ENCODE results near the gene KLHL8. TPM values are rescaled to one million over a fixed set of nuclear protein-coding genes. Genes with fewer than 3 reads are reported as not detected.

Gene KLHL8
- total RNA-seq: 10 to 100 TPM in 1 of 2 donors, 1 to 10 TPM in 1; 7.4 to 14.4 TPM
- polyA plus RNA-seq: 1 to 10 TPM; 2.9 TPM

GRCh38 chr4:87220094-87220822 lies at the start of gene KLHL8:
Gene KLHL8, minus strand, starts transcription at chr4:87220618. Its CDS starts 25,079 bp downstream, at chr4:87195539.
- H3K27me3 ChIP-seq (ENCODE audit: control insufficient read depth in 4 of 4, insufficient read depth in 4 of 4, low read length in 3 of 4): no peaks in the 10 kb centered on the region
- peak within 1 kb of the TSS; percentile 88 to 98 for H3K9ac ChIP-seq (ENCODE audit: low read depth in 1 of 2, low read length in 2 of 2)
- peak within 1 kb of the TSS; percentile 88 to 97 (median 91) for H3K4me3 ChIP-seq (ENCODE audit: low read depth in 1 of 3, low read length in 3 of 3)
- no peaks in the 10 kb centered on the region for H3K9me3 ChIP-seq (ENCODE audit: control insufficient read depth in 4 of 4, low read length in 3 of 4)
- under 1% methylated on average over 70 of the region's 70 CpGs for WGBS
- DNase-seq (ENCODE audit: low spot score): peak; percentile 91
- TF ChIP-seq JUND (IDR thresholded peaks at IDR 0.05): no peak
- TF ChIP-seq MAX (IDR thresholded peaks at IDR 0.05): no peak
- TF ChIP-seq YY1 (IDR thresholded peaks at IDR 0.05): peak; percentile 47
- TF ChIP-seq EGR1 (IDR thresholded peaks at IDR 0.05; ENCODE audit: low read depth in 2 of 2): peak; percentile 67 to 85
- no peak for TF ChIP-seq TAF1 (conservative IDR thresholded peaks at IDR 0.05)
- no peak for TF ChIP-seq HNF4G (IDR thresholded peaks at IDR 0.05)
- TF ChIP-seq CTCF (IDR thresholded peaks at IDR 0.05; ENCODE audit: low read depth, low read length, missing input control): no peak
- peak within 1 kb of the TSS; percentile 90 to 100 for H3K27ac ChIP-seq (ENCODE audit: low read depth in 1 of 2, low read length in 2 of 2)
- no peaks in the 10 kb centered on the region for H3K36me3 ChIP-seq (ENCODE audit: control insufficient read depth in 4 of 4, insufficient read depth in 3 of 4, low read depth in 1 of 4, low read length in 3 of 4)
- H3K4me1 ChIP-seq (ENCODE audit: control insufficient read depth in 4 of 4, insufficient read depth in 4 of 4, low read length in 3 of 4): peaks cover 3 to 16% (median 6%) of the 10 kb centered on the region in 4 donors

GRCh38 chr4:87270144-87270543 lies 49.7 kb upstream of the KLHL8 start:
- no peak for DNase-seq (ENCODE audit: low spot score)

More at GRCh38 chr4:87270144-87270543, 49.7 kb upstream of the KLHL8 start:
- Histone ChIP-seq H3K36me3 (ENCODE audit: control insufficient read depth in 4 of 4, insufficient read depth in 3 of 4, low read depth in 1 of 4, low read length in 3 of 4) (no peaks in the 10 kb centered on the region), H3K9ac (ENCODE audit: low read depth in 1 of 2, low read length in 2 of 2) (peak overlapping the region; percentile 2 to 42), H3K4me1 (ENCODE audit: control insufficient read depth in 4 of 4, insufficient read depth in 4 of 4, low read length in 3 of 4) (peaks cover 0 to 9% (median 2%) of the 10 kb centered on the region in 4 donors), H3K27ac (ENCODE audit: low read depth in 1 of 2, low read length in 2 of 2) (no peak overlapping the region), H3K9me3 (ENCODE audit: control insufficient read depth in 4 of 4, low read length in 3 of 4) (no peaks in the 10 kb centered on the region), H3K4me3 (ENCODE audit: low read depth in 1 of 3, low read length in 3 of 3) (no peak overlapping the region), H3K27me3 (ENCODE audit: control insufficient read depth in 4 of 4, insufficient read depth in 4 of 4, low read length in 3 of 4) (no peaks in the 10 kb centered on the region)
- TF ChIP-seq EGR1 (IDR thresholded peaks at IDR 0.05; ENCODE audit: low read depth in 2 of 2) (no peak), YY1 (IDR thresholded peaks at IDR 0.05) (no peak), ZBTB33 (IDR thresholded peaks at IDR 0.05) (no peak), CTCF (IDR thresholded peaks at IDR 0.05; ENCODE audit: low read depth, low read length, missing input control) (peak; percentile 74), TAF1 (conservative IDR thresholded peaks at IDR 0.05) (no peak), SP1 (IDR thresholded peaks at IDR 0.05) (no peak), ATF3 (IDR thresholded peaks at IDR 0.05) (no peak), GABPA (IDR thresholded peaks at IDR 0.05 in 1 of 2, conservative IDR thresholded peaks at IDR 0.05 in 1 of 2) (no peak), REST (IDR thresholded peaks at IDR 0.05) (no peak), HNF4A (conservative IDR thresholded peaks at IDR 0.05) (peak in 1 of 2 donors; percentile 24), RAD21 (IDR thresholded peaks at IDR 0.05) (peak; percentile 96), FOXA1 (IDR thresholded peaks at IDR 0.05) (no peak), MAX (IDR thresholded peaks at IDR 0.05) (no peak), FOXA2 (IDR thresholded peaks at IDR 0.05) (no peak), HNF4G (IDR thresholded peaks at IDR 0.05) (no peak)
- WGBS: 25% methylated on average over 3 of the region's 3 CpGs
